K562 (cell line): ENCODE data around the gene PSMA8. TPM values are rescaled to one million over a fixed set of nuclear protein-coding genes. Genes with fewer than 3 reads are reported as not detected.
"Not testable (repeated sequence)": the region's sequence is repeated elsewhere in the genome, so short reads cannot be mapped to it uniquely, and the experiment has no call there.

Experiments
- ATAC-seq: fragments of 200-7000 bp; cut with Tn5 transposase; 3 replicates; pipeline ENCODE4 v1.9.1; 2020; ENCODE audit warnings: moderate library complexity
- BruUV-seq: library from RNA; stranded (reverse); fragments of 400-500 nt; replicated peaks from 2 replicates; lab custom pipeline; 2021; lab: Mats Ljungman, UMichigan
- CTCF ChIA-PET: fragments of 300-600 bp; formaldehyde crosslinking; extraction: SDS; loops from one replicate; lab custom pipeline; 2021; ENCODE audit warnings: low intra/inter-chr PET ratio; lab: Yijun Ruan, JAX
- POLR2A ChIA-PET: fragments of 300-600, 350-650 bp; sonication (Branson Sonifier 250); formaldehyde crosslinking; extraction: SDS; loops from one replicate; lab custom pipeline; 2021; ENCODE audit warnings: antibody characterized with exemption, inconsistent platforms; lab: Yijun Ruan, JAX
- DNase-seq, 4 experiments: peaks; one replicate each; pipeline versions ENCODE4 v3.0.0 to v3.0.0-alpha.2; 2011 to 2018; ENCODE audit warnings: low spot score in 3 of 4, mixed read lengths in 3 of 4; ENCODE audit errors: extremely low read depth in 1 of 4
- FAIRE-seq: peaks from 2 replicates; lab custom pipeline; 2011; peaks lifted over from hg19 to GRCh38; lab: Jason Lieb, UNC
- H2AFZ ChIP-seq: 2 replicates; pipeline ENCODE4 v1.6.0; 2011; ENCODE audit warnings: low read depth, low read length, control low read depth, inconsistent platforms
- H3K27ac ChIP-seq: fragments of 200-600 bp; 3 replicates; pipeline ENCODE4 v1.8.0; 2011; ENCODE audit warnings: low read depth, mild to moderate bottlenecking, control low read depth, inconsistent platforms, low read length, moderate library complexity, mixed read lengths; ENCODE audit errors: extremely low read depth
- H3K27me3 ChIP-seq, 2 experiments: fragments of 300-600 bp in 1 of 2; 2 replicates in 1 of 2; 3 replicates in 1 of 2; pipeline versions ENCODE4 v1.6.0 to v1.8.0; 2011; ENCODE audit warnings: inconsistent platforms in 2 of 2, low read length in 2 of 2, mild to moderate bottlenecking in 1 of 2, mixed read lengths in 1 of 2, moderate library complexity in 1 of 2; ENCODE audit not compliant: control insufficient read depth in 2 of 2, insufficient read depth in 2 of 2
- H3K36me3 ChIP-seq: fragments of 300-600 bp; 3 replicates; pipeline ENCODE4 v1.8.0; 2011; ENCODE audit warnings: mild to moderate bottlenecking, low read length, inconsistent platforms; ENCODE audit not compliant: control insufficient read depth, insufficient read depth
- H3K4me1 ChIP-seq, 2 experiments: fragments of 200-600 bp in 1 of 2; replicated peaks in 1 of 2; 2 replicates in 1 of 2; 3 replicates in 1 of 2; pipeline versions ENCODE4 v1.5.1 to v1.8.0; 2011; ENCODE audit warnings: inconsistent platforms in 2 of 2, low read length in 2 of 2, mild to moderate bottlenecking in 1 of 2, mixed read lengths in 1 of 2, moderate library complexity in 1 of 2; ENCODE audit not compliant: control insufficient read depth in 2 of 2, insufficient read depth in 2 of 2
- H3K4me2 ChIP-seq: 2 replicates; pipeline ENCODE4 v1.6.1; 2011; ENCODE audit warnings: low read length, control low read depth, inconsistent platforms, mixed read lengths; ENCODE audit not compliant: insufficient read depth
- H3K4me3 ChIP-seq: fragments of 200-600 bp; sonication (generic), shearing (Covaris generic); 2 replicates; pipeline ENCODE4 v1.5.1; 2016; ENCODE audit warnings: control low read depth, inconsistent platforms
- H3K79me2 ChIP-seq: fragments of 200-600 bp; 3 replicates; pipeline ENCODE4 v1.8.0; 2011; ENCODE audit warnings: low read length, inconsistent platforms; ENCODE audit not compliant: control insufficient read depth, insufficient read depth
- H3K9ac ChIP-seq, 2 experiments: 2 replicates each; pipeline versions ENCODE4 v1.6.0 to v1.6.1; 2011; ENCODE audit warnings: low read depth in 2 of 2, low read length in 2 of 2, control low read depth in 1 of 2, inconsistent platforms in 1 of 2, mild to moderate bottlenecking in 1 of 2, mixed read lengths in 1 of 2; ENCODE audit not compliant: insufficient read depth in 1 of 2
- H3K9me1 ChIP-seq: one replicate; pipeline ENCODE4 v1.6.0; 2011; ENCODE audit warnings: inconsistent platforms, mild to moderate bottlenecking, low read length, moderate library complexity; ENCODE audit not compliant: control insufficient read depth, insufficient read depth
- H3K9me3 ChIP-seq: replicated peaks from 2 replicates; pipeline ENCODE4 v1.5.1; 2011; ENCODE audit warnings: low read depth, low read length, inconsistent platforms; ENCODE audit not compliant: control insufficient read depth, insufficient read depth
- H4K20me1 ChIP-seq: replicated peaks from 2 replicates; pipeline ENCODE4 v1.6.1; 2011; ENCODE audit warnings: low read length, inconsistent platforms, mixed read lengths; ENCODE audit not compliant: control insufficient read depth, insufficient read depth
- ATF3 ChIP-seq, 2 experiments: fragments of 450-650 bp in 1 of 2; sonication (generic) in 1 of 2; formaldehyde crosslinking in 1 of 2; IDR thresholded peaks in 1 of 2; conservative IDR thresholded peaks in 1 of 2; 2 replicates each; pipeline versions ENCODE4 v1.6.1 to v1.8.1; 2016 to 2023; ENCODE audit warnings: mild to moderate bottlenecking in 2 of 2, moderate library complexity in 2 of 2, inconsistent platforms in 1 of 2, missing genetic modification reagents in 1 of 2
- DLX4 ChIP-seq: fragments of 250-450 bp; sonication (Bioruptor Pico); IDR thresholded peaks from 2 replicates; pipeline ENCODE4 v1.6.1; 2021; ENCODE audit warnings: mild to moderate bottlenecking
- DNMT1 ChIP-seq: fragments of 450-650 bp; IDR thresholded peaks from 2 replicates; pipeline ENCODE4 v1.6.1; 2016; ENCODE audit warnings: antibody characterized with exemption, mild to moderate bottlenecking
- ZNF3 ChIP-seq: fragments of 250-450 bp; sonication (Bioruptor Pico); IDR thresholded peaks from 2 replicates; pipeline ENCODE4 v1.5.0; 2021; ENCODE audit warnings: mild to moderate bottlenecking, moderate library complexity
- WGBS: fragments of 100-300 bp; shearing (Covaris generic); methylation state at CpG from one replicate; pipeline ENCODE4 v1.1.6; 2016; ENCODE audit warnings: low coverage, mixed read lengths; ENCODE audit not compliant: insufficient coverage; ENCODE audit errors: missing lambda C conversion rate; 5-methylcytosine and 5-hydroxymethylcytosine counted together
- in situ Hi-C: fragments of 300-500 bp; cut with MboI; formaldehyde crosslinking; loops from 4 replicates; pipeline ENCODE4 v1.15.0; 2018; ENCODE audit warnings: inconsistent platforms, mixed read lengths
- intact Hi-C: fragments of 100-400 bp; cut with micrococcal nuclease; formaldehyde crosslinking; loops from 2 replicates; pipeline ENCODE4 v1.14.2; 2022
- polyA plus RNA-seq, 8 experiments: library from polyadenylated mRNA; depleted of rRNA in 4 of 8; stranded (reverse) in 5 of 8; unstranded in 3 of 8; fragments of >200 nt; fragmentation: Nextera tagmentation in 2 of 8; fragmentation: Illumina TruSeq in 1 of 8; extraction: Ambion mirVana in 2 of 8; extraction: Trizol in 1 of 8; gene quantifications; 2 replicates each; pipeline versions ENCODE4 v1.2.1 to v1.2.3, GENCODE V29; 2011 to 2014; ENCODE audit warnings: inconsistent platforms in 1 of 8, missing spikeins in 1 of 8
- total RNA-seq, 7 experiments: library from RNA; depleted of rRNA in 6 of 7; stranded (reverse); fragments of >200 nt in 6 of 7; fragmentation: Illumina TruSeq in 2 of 7; extraction: Trizol in 2 of 7; gene quantifications; 2 replicates each; pipeline versions ENCODE4 v1.2.1 to v1.2.3, GENCODE V29; 2011 to 2021; ENCODE audit warnings: low replicate concordance in 1 of 7

The PSMA8 gene
- total and polyA plus RNA-seq, 9 of the 15 experiments (the other 6 are each of a cell fraction or from before 2014, with no cell fraction given): not detected

- ATAC-seq (no peak), FAIRE-seq (no peak), DNase-seq (no peak)
- intact Hi-C loops: no loop called here
- Histone ChIP-seq H3K36me3 (no peaks in the 10 kb centered on the region), H3K4me1 (no peaks in the 10 kb centered on the region), H3K9me1 (no peaks in the 10 kb centered on the region), H3K79me2 (no peaks in the 10 kb centered on the region), H3K27ac (no peak overlapping the region), H3K4me3 (no peak overlapping the region), H3K27me3 (peaks cover 0 to 7% of the 10 kb centered on the region in 2 experiments; a peak in 1 of 5 replicates), H3K9me3 (no peaks in the 10 kb centered on the region), H2AFZ (no peak overlapping the region), H3K9ac (no peak overlapping the region), H3K4me2 (no peak overlapping the region), H4K20me1 (no peaks in the 10 kb centered on the region)
- WGBS: 0% methylated on average over 1 of the region's 1 CpG
- TF ChIP-seq DNMT1 (no peak), DLX4 (no peak), ZNF3 (CRISPR knock-in tag) (no peak)
- POLR2A ChIA-PET: no interaction called here
- CTCF ChIA-PET: no interaction called here
- no TSS peak for BruUV-seq
- in situ Hi-C loops: no loop called here
Measured at GRCh38 chr18:26192233-26192632, 58.6 kb downstream of the PSMA8 start.

GRCh38 chr18:26196605-26197004, 62.9 kb downstream of the PSMA8 start:
- ChIA-PET CTCF (no interaction called here), POLR2A (interaction anchor here (0.6 to 1.0 kb wide), 3 partner anchors 8 to 36 kb away, joined by 3 to 4 read pairs (median 3); no protein-coding TSS in a partner anchor)
- H3K9me1 ChIP-seq: no peaks in the 10 kb centered on the region
- ATAC-seq (peak; percentile 34), FAIRE-seq (no peak), DNase-seq (no peak)
- BruUV-seq: no TSS peak
- H3K4me3 ChIP-seq: no peak overlapping the region
- TF ChIP-seq ATF3 (IDR thresholded peaks at IDR 0.05): no peak
- TF ChIP-seq ATF3 (CRISPR knock-in tag; conservative IDR thresholded peaks at IDR 0.05): no peak
- no peaks in the 10 kb centered on the region for H3K36me3 ChIP-seq
- no peak overlapping the region for H3K4me2 ChIP-seq
- H3K9ac ChIP-seq: no peak overlapping the region
- H3K79me2 ChIP-seq: no peaks in the 10 kb centered on the region
- H4K20me1 ChIP-seq: no peaks in the 10 kb centered on the region
- WGBS: 12% methylated on average over 3 of the region's 3 CpGs
- H2AFZ ChIP-seq: no peak overlapping the region
- no peaks in the 10 kb centered on the region for H3K4me1 ChIP-seq
- H3K9me3 ChIP-seq: no peaks in the 10 kb centered on the region
- H3K27me3 ChIP-seq: peaks cover 4 to 10% of the 10 kb centered on the region in 2 experiments; a peak in 3 of 5 replicates
- in situ Hi-C loops (no loop called here), intact Hi-C loops (no loop called here)
- no peak overlapping the region for H3K27ac ChIP-seq

- BruUV-seq, DNase-seq, H3K4me3 ChIP-seq, H3K4me1 ChIP-seq, H3K79me2 ChIP-seq, H3K36me3 ChIP-seq, H3K9me3 ChIP-seq, ATAC-seq, intact Hi-C loops, H3K4me2 ChIP-seq, H2AFZ ChIP-seq, in situ Hi-C loops, POLR2A ChIA-PET, FAIRE-seq, H3K27ac ChIP-seq, H4K20me1 ChIP-seq, CTCF ChIA-PET, H3K9ac ChIP-seq, H3K9me1 ChIP-seq: not testable (repeated sequence)
- peaks cover 5 to 19% of the 10 kb centered on the region in 2 experiments; a peak in 4 of 5 replicates for H3K27me3 ChIP-seq
- WGBS: under 1% methylated on average over 8 of the region's 9 CpGs
Measured at GRCh38 chr18:26202001-26202400, 68.3 kb downstream of the PSMA8 start.
